DMS 273 treated with DMSO at 0.1 percent for 48 hours (cell line): Measurements from ENCODE around the gene HDAC4.

Experiments used
- DNase-seq: peaks from one replicate; lab custom pipeline; 2025; lab: John Stamatoyannopoulos, UW

The HDAC4 gene

GRCh38 chr2:239348563-239349452 is 52.0 kb downstream of the HDAC4 start:
- DNase-seq, result no peak

DNA sequence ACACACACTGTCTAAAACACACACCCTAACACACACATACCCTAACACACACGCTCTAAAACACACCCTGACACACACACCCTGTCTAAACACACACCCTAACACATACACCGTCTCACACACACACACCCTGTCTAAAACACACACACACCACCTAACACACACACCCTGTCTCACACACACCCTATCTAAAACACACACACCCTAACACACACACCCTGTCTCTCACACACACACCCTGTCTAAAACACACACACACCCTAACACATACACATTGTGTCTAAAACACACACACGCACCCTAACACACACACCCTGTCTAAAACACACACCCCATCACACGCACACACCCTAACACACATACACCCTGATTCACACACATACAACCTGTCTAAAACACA is 54.1 kb downstream of the HDAC4 start:
- DNase-seq, result no peak

- DNase-seq, result no peak
Observed at GRCh38 chr2:239345251-239345650, 55.6 kb downstream of the HDAC4 start.

DNA sequence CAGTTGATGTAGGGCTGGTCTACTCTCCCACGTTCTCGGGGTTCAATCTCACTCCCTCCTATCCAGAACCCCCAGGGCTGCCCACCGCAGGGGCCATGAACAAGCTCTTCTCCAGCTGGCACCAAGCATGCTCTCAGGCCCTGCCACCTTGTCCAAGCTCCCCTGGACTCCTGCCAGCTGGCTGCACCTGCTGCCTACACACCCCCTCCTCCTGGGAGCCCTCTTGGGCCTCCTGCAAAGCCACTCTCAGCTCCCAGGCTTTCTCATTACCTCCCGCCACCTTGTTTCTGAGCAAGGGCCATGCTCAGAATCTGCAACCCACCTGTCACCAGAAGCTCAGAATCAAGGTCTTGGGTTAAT is 56.0 kb downstream of the HDAC4 start:
- no peak for DNase-seq

GRCh38 chr2:239343946-239344856 is 56.6 kb downstream of the HDAC4 start:
- DNase-seq, result no peak

DNA sequence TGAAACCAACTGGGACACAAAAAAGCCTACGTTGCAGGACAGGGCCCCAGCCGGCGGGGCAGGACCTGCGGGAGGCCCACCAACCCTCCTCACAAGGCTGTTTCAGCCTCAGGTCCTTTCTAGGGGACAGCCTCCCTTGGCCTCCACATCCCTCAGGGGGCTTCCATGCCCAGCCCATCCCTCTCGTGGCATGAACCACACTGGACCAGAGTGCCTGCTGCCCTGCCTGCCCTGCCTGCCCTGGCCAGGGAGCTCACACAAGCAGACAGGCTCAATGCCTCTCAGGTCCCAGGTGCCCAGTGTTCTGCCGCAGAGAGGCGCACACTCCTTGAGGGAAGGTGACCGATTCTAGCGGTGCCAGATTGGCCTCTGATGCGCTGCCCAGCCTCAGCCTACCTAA is 57.4 kb downstream of the HDAC4 start:
- DNase-seq, result no peak

GRCh38 chr2:239341840-239342239 is 59.0 kb downstream of the HDAC4 start:
- DNase-seq, result no peak

DNA sequence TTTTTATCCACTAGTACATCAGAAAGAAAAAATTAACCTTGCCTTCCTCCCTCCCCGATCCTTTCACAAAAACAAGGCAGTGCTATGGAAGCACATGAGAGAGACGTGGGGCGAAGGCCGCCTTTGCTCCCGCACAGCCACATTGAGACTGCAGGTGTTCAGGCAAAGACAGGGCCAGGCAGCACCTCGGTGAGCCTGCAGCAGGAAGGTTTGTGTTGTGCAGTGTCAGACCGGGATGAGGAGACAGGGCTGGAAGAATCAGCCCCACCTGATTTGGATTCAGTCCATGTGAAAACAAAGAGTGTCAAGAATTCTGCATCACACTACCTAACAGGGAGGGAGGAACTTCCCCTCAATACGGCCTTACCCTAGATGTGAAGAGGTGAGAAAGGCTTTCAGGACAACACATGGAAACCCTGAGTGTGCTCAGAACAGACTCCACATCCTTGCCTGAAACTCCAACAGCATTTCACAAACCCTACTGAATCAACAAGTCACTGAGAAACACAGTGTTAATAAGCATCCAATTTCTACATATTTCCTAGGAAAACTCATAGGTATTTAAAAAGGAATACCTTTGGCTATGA is 59.6 kb downstream of the HDAC4 start:
- DNase-seq, result no peak

GRCh38 chr2:239339726-239340601 is 60.9 kb downstream of the HDAC4 start:
- no peak for DNase-seq

- no peak for DNase-seq
Observed at GRCh38 chr2:239339241-239339640, 61.6 kb downstream of the HDAC4 start.

GRCh38 chr2:239337877-239338484 is 62.8 kb downstream of the HDAC4 start:
- no peak for DNase-seq

- no peak for DNase-seq
Observed at GRCh38 chr2:239337122-239337876, 63.5 kb downstream of the HDAC4 start.

GRCh38 chr2:239331560-239331959 is 69.3 kb downstream of the HDAC4 start:
- DNase-seq, result no peak

- no peak for DNase-seq
Observed at GRCh38 chr2:239330836-239331235, 70.0 kb downstream of the HDAC4 start.

DNA sequence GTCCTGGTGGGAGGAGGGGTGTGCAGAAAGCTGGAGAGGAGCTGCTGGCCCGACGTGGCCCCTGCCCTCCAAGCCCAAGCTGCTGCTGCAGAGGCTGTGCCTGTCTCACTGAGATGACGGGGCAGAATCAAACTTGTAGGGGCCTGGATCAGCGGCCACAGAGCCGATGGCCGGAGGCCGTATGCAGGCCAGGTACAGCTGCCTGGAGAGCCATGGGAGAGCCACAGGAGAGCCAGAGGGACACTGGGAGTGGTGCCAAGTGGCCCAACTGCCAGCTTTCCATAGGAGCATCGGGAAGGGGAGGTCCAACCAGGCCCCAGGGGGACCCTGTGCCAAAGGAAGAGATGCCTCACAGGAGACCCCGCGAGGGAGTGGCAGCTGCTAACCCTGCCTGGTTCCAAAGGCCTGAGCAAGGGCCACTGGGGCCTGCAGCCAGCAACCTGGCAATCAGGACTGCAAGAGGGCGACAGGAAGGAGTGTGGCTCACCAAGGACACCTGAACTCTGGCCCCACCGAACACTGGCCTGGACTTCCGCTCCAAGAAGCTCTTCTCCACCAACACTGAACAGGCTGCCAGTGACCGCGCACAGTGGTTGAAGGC is 70.7 kb downstream of the HDAC4 start:
- no peak for DNase-seq

- DNase-seq, result no peak
Observed at GRCh38 chr2:239329284-239329971, 71.4 kb downstream of the HDAC4 start.

- DNase-seq, result no peak
Observed at GRCh38 chr2:239328351-239329191, 72.2 kb downstream of the HDAC4 start.

DNA sequence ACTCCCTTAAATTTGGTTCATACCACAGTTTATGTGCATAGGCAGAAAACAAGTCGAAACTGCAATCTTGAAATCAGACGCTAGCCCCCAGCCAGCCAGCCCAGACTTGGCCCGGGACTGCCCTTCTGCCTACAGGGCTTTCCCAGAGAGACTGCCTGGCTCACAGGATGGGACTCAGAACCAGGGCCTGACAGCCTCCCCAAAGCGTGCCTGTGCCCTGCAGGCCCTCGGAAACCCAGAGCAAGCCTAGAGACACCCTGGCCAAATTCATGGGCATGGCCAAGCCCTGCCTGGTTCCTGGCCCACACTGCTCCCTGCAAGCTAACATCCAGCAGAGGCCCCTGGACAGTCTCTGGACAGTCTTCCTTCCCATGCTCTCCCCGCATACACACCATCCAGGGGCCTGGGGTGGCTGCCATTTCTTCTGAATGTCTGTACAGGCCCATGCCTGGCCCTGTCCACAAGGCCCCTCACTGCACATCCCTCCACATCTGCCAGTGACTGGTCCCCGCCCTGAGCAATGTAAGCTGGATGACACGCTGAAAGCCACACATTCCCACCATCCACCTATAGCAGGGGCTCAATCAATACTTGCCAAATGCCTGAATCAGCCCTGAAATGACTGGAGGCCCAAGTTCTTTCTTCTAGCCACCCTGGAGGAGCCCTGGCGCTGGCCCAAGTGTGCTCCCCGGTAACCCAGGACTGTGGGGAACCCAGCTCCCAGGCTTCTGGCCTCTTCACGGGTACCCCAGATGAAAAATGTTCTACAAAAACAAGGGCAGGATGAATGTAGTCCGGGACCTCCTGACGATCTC is 73.1 kb downstream of the HDAC4 start:
- no peak for DNase-seq
